GM21423 (cell line): ENCODE data around the gene ARHGAP40.
A peak's percentile ranks its signal among the peaks of the same experiment; 100 is the strongest.

ENCODE experiments used
- ATAC-seq: cut with Tn5 transposase; IDR thresholded peaks from one replicate; pipeline ENCODE4 v1.9.1; 2021; ENCODE audit warnings: mild to moderate bottlenecking, moderate library complexity; ENCODE audit not compliant: unreplicated experiment

Gene ARHGAP40

DNA sequence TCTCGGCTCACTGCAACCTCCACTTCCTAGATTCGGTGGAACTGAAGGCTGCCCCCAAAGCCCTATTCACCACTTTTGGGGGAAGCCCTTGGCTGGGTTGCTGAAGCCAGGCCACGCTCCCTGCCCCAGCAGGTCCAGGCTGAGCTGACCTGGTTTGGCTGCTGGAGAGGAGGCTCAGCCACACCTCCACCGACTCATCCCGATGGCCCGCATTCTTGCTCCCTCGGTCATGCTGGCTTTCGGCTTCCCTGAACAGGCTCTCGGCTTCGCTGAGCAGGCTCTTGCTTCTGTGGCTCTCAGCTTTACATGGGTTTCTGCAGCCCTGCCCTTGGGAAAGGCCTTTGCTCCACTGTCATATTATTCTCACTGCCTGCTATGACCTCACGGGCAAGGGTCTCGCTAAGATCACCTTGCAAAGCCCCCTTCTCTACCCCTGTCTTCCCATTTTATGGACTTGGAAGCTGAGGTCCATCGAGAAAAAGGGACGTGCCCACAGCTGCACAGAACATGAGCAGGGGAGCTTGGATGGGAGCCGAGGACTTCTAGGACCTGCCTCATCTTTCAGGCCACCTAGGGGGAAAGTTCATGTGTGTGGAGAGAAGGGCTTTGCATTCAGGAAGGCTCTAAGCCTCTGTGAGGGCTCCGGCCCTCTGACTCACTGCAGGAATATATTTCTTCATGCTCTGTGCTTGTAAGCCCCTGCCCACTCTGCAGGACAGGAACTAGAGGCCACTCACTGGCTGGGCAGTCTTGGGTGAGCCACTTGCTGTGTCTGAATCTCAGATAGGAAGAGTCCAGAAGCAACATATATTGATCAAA lies 15.6 kb downstream of the ARHGAP40 start:
- ATAC-seq: no peak

DNA sequence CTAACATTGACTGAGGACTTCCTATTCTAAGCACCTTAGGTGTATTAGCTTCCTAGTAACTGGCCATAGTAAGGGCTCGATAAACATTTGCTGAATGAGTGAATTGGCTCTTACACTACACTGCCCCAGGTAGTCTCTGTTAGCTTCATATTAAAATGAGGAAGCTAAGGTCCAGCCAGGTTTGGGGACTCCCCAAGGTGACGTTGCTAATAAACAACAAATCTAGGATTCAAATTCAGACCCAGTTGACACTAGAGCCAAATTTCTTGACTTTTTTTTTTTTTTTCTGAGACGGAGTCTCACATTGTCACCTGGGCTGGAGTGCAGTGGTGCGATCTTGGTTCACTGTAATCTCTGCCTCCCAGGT lies 16.2 kb downstream of the ARHGAP40 start:
- ATAC-seq: no peak

DNA sequence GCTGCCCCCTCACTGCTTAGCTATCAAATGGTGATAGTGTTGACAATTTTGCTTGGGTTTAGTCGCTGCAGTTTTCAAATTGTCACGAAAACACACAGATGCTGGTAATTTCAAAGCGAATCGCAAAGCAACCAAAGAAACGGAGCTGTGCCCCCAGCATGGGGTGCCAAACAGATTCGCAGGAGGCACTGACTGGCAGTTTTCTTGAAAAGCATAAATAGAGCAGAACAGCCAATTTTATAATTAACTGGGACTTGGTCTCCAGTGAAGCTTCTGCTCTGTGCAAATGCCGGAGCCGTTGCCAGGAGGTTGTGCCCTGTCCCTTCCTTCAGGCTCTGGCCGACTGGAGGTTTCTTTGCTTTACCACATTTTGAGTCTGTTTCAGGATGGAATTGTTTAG lies 18.8 kb downstream of the ARHGAP40 start:
- no peak for ATAC-seq

DNA sequence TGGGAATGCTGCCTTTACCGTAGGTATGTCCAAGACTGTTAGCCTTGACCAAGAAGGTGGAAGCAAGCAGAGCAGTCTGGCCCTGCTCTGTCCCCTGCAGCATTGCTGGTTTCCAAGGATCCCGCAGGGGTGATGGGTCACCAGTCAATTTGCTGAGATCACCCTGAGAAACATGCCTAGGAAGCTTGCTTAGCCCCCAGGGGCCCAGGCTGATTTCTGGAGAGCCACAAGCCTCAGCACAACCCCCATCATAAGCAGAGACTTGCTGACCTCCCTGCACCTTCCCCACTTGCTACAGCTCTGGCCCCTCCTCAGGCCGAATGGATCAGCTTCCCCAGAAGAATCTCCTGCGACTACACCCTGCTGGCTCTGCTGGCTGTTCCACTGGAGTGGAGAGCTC lies 21.5 kb downstream of the ARHGAP40 start:
- ATAC-seq: no peak

DNA sequence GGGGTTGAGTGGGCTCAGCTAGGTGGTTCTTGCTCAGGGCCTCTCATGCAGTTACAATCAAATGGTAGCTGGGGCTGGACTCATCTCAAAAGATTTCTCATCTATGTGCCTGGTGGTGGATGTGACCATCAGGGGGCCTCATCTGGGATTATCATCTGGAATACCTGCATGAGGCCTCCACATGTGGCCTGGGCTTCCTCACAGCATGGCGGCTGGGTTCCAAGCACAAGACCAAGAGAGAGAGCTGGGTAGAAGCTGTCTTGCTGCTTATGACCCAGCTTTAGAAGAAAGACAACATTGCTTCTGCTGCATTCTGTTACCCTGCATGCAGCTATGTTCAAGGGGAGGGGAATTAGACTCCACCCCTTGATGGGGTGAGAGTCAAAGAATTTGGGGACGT lies 22.5 kb downstream of the ARHGAP40 start:
- no peak for ATAC-seq

DNA sequence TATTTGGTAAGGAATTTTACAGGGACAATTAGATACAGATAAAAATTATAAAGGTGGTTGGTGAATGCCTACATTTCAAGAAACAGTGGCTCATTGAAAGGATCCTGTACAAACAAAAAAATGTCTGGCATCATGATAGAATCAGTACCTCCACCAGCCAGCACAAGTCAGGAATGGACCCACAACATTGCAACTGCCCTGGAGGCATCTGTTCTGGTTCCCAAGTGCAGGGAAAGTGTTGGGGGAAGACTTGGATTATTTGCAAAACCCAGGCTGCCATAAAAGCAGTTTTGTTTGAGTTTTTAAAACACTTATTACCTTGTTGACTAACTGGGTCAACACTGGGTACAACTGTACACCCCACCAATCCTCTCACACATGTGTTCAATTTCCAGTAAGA lies 24.3 kb downstream of the ARHGAP40 start:
- ATAC-seq: no peak

DNA sequence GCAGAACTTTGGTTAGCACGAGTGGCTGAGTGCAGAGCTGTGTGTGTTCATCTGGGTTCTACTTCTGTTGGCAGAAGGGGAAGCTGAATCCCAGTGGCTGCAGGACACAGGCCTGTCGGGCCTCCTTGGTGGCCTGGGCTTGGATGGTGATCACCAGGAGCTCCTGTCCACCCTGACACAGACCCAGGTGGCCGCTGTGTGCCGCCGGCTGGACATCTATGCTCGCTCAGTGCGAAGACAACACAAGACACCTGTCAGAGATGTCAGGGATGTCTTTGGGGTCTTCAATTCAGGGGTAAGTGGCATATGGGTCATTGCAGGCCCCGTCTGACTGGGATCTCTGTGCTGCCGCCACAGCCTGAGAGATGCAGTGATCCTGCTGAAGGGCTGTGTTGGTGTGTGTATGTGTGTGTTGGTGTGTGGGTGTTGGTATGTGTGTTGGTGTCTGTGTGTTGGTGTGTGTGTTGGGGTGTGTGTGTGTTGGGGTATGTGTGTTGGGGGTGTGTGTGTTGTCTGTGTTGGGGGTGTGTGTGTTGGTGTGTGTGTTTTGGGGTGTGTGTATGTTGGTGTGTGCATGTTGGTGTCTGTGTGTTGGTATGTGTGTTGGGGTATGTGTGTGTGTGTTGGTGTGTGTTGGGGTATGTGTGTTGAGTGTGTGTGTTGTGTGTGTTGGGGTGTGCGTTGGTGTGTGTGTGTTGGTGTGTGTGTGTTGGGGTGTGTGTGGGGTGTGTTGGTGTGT lies 25.5 kb downstream of the ARHGAP40 start:
- ATAC-seq: no peak

DNA sequence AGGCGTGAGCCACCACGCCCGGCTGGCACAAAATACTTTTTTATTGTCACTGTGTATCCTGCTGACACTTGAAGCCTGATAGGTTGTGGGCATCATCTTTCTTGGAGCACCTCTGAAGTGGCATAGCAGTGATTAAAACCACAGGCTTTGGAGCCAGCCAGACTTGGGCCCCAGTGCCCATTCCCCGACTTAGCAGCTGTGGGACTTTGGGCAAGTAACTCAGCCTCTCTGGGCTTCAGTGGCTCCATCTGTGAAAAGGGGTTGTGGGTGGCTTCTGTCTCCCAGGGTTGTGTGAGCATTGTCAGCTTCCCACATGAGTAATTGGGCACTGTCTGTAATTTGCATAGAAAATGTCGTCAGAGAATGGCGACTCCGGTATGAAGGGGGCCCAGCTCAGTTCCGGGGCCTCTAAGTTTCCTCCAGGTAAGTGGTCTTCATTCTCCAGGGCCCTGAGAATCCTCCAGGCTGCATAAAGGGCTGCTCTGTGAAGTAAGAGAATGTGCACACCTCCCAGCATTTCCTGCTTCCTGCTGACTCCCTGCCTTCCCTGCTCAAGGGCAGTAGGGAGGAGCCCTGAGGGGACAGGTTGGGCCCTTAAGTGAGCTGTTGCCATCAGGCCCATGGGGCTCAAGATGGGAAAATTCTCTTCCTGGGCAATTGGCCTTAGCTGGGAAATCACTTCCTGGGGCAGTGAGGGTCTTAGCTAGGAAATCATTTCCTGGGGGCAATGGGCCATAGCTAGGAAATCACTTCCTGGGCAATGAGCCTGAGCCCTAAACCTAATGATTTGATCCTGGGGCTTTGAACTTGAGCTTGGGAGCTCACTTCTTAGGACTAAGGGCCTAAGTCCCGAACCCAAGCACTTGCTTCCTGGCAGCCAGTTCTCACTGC lies 27.2 kb downstream of the ARHGAP40 start:
- no peak for ATAC-seq

DNA sequence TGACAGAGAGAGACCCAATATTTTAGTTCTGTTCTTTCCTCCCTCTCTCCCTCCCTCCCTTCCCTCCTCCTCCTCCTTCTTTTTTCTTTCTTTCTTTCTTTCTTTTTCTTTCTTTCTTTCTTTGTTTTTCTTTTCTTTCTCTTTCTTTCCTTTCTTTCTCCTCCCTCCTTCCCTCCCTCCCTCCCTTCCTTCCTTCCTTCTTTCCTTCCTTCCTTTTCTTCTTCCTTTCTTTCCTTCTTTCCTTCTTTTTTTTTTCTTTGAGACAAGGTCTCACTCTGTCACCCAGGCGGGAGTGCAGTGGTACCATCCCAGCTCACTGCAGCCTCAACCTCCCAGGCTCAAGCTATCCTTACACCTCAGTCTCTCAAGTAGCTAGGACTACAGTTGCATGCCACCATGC lies 28.4 kb downstream of the ARHGAP40 start:
- no peak for ATAC-seq

DNA sequence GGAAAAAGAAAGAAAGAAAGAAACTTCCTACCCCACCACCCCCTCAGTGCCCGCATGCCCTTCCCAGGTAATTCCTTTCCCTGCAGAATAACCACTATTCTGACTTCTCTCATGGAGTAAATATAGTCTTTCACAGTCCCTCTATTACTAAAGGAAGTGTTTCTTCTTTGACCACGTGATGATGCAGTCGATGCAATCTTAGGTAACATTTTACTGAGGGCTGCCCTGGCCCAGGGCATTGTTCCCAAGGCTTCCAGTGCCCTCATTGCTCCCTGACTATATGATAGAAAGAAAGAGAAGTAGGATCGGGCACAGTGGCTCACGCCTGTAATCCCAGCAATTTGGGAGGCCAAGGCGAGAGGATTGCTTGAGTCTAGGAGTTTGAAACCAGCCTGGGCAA lies 29.1 kb downstream of the ARHGAP40 start:
- ATAC-seq: no peak

DNA sequence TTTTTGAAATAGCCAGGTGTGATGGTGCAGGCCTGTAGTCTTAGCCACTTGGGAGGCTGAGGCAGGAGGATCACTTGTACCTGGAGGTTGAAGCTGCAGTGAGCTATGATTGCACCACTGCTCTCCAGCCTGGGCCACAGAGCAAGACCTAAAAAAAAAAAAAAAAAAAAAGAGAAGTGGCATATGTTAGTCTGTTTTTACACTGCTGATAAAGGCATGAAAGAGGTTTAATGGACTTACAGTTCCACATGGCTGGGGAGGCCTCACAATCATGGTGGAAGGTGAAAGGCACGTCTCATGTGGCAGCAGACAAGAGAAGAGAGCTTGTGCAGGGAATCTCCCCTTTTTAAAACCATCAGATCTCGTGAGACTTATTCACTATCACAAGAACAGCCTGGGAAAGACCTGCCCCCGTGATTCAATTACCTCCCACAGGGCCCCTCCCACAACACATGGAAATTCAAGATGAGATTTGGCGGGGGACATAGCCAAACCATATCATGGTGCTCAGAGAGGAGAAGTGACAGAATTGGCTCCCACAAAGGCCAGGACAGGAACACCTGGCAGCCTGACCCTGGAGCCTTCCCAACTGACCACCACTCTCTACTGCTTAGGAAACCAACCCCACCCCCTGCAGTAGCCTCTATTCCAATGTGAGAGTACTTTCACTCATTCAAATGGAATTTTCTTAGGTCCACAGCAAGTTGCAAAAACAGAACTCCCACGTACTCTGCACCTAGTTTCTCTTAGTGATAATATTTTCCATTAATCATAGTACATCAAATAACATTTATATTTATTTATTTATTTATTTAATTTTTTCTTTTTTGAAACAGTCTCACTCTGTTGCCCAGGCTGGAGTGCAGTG lies 29.8 kb downstream of the ARHGAP40 start:
- ATAC-seq: no peak

DNA sequence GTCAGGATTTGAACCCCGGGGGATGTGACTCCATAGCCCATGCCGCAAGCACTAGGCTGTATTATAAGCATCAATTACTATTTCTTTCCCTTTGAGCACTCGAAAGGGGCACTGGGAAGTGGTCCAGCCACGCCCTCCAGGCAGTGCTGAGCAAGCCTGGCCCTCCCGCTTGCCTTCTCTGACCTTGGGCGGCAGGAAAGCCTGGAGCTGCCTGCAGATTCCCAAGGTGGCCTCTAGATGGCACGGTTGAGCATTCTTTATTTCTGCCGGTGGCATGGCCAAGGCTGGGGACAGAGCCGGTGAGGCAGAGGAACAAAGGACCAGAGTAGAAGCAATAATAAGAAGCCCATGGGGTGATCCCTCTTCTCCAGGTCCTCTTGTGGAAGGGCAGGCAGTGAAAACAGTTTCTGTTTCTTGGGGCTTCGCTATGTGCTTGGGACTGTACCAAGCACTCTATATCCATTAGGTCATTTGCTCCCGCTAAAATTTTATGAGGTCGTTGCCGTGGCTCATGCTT lies 32.0 kb downstream of the ARHGAP40 start:
- no peak for ATAC-seq

DNA sequence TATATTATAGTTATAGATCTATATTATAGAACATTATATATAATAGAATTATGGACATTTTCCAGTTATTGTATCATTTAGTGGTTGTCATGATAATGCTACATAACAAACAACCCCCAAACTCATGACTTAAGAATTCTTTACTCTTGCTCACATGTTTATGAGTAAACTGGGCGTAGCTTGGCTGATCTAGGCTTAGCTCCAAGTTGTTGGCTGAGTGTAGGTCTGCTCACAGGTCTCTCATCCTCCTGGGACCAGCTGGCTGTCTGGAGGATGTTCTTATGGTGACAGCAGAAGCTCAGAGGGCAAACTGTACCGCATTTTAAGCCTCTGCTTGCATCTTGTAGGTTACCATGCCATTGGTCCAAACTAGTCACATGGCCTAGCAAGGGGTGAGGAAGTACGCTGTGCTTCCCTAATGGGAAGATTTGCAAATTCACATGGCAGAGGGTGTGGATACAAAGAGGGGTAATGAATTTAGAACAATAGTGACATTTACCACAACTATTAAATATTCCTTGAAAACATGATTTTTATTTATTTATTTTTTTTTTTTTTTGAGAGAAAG lies 34.2 kb downstream of the ARHGAP40 start:
- no peak for ATAC-seq

DNA sequence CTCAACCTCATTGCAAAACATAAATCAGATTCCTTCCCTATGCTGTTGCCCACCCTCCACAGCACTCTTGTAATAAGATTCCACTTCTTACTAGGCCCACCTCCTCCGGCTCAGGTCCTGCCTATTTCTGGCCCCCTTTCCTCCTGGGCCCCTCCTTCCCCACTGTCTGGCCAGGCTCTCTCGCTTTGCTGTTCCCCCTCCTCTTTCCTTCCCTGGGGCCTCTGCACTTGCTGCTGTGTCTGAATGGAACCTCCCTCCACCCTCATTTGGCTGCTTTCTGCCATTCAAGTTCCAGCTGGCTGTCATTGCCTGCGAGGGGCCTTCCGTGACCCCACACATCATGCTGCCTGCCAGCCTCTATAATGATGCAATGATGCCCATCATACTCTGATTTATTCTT lies 38.9 kb downstream of the ARHGAP40 start:
- ATAC-seq: no peak

DNA sequence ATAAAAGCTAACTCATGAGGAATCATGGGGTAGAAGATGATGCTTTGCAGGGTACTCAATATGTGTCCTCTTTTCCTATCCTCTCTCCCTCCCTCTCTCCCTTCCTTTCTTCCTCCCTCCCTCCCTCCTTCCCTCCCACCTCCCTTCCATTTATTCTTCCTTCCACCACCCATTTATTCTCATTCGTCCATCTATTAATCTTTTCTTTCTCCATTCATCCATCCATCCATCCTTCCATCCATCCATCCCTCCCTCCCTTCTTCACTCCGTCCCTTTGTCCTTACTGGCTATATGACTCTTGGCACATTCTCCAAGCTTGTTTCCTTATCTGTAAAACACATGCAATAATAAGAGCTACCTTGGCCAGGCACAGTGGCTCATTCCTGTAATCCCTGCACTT lies 40.9 kb downstream of the ARHGAP40 start:
- ATAC-seq: no peak

DNA sequence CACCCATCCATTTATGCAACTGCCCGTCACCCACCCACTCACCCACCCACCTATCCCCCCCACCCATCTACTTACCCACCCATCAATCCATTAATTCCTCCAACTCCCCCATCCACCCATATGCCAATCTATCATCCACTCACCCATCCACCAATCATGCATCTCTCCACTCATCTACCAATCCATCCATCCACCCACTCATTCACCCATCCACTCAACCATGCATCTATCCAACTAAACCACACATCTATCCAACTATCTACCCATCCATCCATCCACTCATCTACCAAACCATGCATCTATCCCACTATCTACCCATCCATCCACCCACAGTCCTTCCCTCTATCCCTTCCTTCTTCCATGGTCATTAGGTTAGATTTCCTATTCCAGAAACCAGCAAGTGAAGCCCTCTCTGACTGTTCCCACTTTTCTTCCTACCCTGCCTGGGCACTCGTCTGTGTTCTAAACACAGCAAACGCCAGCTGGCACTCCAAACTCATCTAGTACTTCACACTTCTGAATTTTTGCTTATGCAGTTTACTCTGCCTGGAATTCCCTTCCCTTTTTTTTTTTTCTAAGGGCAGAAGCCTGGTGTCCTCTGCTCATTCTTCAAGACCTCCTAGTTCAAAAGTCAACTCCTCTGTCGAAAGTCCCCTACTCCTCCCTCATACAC lies 43.1 kb downstream of the ARHGAP40 start:
- no peak for ATAC-seq

DNA sequence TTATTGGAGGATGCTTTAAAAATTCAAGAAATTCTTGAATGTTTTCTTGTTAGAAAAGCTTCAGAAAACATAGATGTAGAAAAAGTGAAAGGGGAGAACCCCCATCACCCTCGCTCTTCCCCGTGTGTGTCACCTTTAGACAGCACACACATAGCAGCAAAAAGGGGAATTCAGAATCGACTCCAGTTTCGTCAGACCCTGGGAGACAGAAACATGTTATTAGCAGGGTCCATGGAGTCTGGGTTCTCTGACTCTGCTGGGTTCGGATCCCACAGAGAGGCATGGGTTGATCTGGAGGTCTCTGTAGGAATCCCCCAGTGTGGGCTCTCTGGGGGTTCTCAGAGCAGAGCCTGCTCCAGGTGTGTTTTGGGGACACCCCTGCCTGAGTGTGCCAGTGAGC lies 43.7 kb downstream of the ARHGAP40 start:
- no peak for ATAC-seq

DNA sequence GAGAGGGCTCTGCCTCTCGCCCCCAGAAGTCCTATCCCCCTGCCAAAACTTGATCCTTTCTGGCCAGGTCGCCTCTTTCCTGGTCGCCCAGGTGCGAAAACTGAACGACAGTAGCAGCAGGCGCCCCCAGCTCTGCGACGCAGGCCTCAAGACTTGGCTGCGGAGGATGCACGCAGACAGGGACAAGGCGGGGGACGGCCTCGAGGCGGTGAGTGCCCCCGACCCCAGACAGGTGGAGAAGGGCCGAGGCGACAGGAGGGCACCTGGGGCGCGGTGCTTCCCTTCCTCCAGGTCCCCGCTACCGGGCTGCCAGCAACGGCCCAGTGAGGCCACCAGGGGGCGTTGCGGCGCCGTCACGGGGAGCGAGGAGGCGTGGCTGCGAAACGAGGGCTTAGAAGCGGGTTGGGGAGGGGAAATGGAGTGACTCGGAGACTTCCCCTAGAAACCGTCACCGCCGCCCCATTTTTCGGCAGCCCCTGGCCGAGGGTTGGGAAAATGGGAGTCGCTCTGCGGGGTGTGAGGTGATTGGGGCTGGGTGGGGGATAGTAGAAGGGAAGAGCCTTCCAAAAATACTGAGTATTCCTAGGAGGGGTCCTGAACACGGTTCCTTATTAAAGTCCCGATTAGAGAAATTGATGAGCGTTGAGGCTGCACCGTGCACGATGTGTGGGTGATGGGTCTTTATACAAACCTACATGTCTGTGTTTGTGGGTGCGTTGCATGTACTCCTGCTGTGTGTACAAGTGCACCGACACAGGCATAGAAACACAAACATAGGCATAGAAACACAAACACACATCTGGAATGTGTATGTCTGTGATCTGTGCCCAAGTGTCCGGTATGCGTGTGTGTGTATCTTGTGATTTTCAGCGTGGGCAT lies 44.6 kb downstream of the ARHGAP40 start:
- peak; percentile 77 for ATAC-seq
